HG02885 (cell line): Measurements from ENCODE around the gene CALHM1.
"Not testable (repeated sequence)": the region's sequence is repeated elsewhere in the genome, so short reads cannot be mapped to it uniquely, and the experiment has no call there.

Source experiments
- ATAC-seq: cut with Tn5 transposase; IDR thresholded peaks from one replicate; pipeline ENCODE4 v1.9.1; 2021; ENCODE audit warnings: mild to moderate bottlenecking; ENCODE audit not compliant: unreplicated experiment, poor library complexity

The CALHM1 gene

GRCh38 chr10:103440416-103440815, 18.3 kb downstream of the CALHM1 start:
- no peak for ATAC-seq

GRCh38 chr10:103439776-103440175, 18.9 kb downstream of the CALHM1 start:
- ATAC-seq, result no peak

- ATAC-seq, result no peak
Observed at GRCh38 chr10:103433858-103434257, 24.8 kb downstream of the CALHM1 start.

DNA sequence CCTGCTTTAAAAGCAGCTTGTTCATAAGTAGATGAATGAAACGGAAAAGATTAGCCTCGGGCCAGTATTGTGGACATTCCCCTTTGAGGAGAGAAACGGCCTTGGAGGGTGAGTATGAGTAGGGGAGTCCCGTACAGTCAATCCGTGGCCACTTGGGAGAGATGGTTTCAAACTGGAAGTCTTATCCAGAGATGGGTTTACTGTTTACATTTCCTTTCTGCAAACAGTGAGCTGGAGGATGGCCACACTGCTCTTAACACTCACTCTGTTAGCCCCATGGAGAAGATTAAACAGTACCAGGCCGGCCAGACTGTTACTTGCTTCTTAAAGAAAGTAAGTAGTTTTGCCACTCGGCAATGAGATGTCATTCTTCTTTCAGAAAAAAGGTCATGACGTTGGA, 26.8 kb downstream of the CALHM1 start:
- no peak for ATAC-seq

DNA sequence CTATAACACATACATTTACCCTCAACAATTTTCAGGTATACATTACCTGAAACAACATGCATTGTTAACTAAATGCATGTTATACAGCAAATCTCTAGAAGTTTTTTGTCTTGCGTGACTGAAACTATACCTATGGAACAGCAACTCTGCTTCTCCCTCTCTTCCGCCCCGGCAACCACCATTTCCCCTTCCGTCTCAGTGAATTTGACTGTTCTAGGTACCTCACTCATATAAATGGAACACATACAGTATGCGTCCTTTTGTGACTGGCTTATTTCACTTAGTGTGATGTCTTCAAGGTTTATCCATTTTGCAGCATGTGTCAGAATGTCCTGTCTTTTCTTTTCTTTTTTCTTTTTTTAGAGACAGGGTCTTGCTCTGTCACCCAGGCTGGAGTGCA, 29.1 kb downstream of the CALHM1 start:
- no peak for ATAC-seq

- ATAC-seq, result no peak
Observed at GRCh38 chr10:103428989-103429643, 29.6 kb downstream of the CALHM1 start.

DNA sequence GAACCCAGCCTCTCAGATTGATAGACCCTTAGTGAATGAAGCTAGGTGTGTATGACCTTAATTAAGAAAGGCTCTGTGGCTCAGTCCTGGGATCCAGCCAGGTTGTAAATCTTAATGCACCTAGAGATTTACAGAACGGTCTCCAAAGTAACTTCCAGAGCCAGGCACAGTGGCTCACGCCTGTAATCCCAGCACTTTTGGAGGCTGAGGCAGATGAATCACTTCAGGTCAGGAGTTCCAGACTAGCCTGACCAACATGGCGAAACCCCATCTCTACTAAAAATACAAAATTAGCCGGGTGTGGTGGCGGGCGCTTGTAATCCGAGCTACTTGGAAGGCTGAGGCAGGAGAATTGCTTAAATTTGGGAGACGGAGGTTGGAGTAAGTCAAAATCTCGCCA, 30.8 kb downstream of the CALHM1 start:
- ATAC-seq, result no peak

DNA sequence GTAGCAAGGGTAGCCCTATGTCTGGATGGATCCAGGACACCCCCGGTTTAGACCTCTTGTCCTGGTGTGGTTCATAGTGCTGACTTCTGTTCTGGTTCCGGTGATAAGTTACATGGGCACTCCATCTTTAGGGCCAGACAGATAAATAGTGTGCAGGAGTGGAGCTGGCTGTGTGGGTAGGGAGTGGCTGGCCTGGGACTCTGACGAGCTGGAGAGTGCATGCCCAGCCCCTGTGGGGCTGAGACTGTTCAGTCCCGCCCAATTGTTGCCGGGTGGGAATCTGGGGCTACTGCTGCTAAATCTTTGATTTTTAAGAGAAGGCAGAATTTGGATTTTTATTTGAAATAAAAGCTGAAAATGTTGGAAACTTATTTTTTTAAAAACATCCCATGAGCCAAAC, 35.0 kb downstream of the CALHM1 start:
- no peak for ATAC-seq

DNA sequence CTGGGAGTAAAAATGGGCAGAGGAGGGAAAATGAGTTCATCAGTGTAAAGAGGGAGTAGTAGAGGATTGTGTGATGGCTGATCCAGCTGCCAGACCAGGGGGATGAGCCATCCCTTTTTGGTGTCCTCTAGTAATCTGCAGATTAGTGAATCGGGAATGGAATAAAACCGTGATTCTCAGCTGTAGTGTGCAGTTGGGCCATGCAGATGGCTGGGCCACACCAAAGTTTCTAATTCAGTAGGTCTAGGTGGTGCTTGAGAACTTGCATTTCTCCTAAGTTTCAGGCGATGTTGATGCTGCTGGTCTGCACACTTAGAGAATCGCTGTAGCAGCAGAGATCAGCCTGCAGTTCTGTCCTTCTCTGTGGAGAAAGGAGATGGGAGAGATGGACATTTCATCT, 39.6 kb downstream of the CALHM1 start:
- no peak for ATAC-seq

GRCh38 chr10:103417601-103418000, 41.1 kb downstream of the CALHM1 start:
- no peak for ATAC-seq

GRCh38 chr10:103417148-103417469, 41.6 kb downstream of the CALHM1 start:
- ATAC-seq, result not testable (repeated sequence)

DNA sequence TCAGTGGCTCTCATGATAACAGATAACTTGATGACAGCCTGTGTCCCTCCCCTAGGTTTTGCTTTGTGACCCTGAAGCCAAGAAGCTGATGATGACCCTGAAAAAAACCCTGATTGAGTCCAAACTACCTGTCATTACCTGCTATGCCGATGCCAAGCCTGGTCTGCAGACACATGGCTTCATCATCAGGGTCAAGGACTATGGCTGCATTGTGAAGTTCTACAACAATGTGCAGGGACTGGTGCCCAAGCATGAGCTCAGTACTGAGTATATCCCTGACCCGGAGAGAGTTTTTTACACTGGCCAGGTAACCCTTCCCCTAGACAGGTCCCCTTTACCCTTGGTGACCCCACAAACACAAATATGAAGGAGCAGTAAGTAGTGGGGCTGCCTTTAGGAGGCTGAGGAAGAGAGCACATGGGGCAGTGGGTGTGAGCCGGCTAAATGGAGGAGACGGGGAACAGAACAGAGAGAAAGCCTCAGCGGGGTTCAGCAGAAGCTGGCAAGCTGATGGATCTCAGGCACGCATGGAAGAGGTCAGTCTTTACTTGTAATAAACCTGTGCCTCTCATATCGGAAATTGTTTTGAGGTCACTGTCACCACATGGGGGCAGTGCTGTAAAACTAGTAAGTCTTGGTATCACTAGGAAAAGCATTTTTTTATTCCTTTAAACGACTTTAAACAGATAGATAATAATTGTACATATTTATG, 42.1 kb downstream of the CALHM1 start:
- ATAC-seq, result no peak

GRCh38 chr10:103415581-103415980, 43.1 kb downstream of the CALHM1 start:
- no peak for ATAC-seq

DNA sequence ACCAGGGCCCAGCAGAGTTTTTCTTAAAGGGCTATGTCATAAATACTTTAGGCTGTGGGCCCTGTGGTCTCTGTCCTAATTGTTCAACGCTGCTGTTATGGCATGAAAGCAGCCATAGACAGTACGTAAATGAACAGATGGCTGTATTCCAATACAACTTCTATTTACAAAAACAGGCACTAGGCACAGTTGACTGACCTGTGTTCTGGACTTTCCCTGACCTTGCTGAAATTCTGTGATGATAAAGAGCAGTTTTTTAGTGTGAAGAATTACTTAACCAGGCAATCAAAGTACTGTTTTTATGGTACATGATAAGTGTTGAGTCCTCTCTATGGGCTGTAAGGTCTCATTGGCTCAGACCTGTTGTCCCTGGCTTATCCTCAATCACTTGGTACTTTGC, 45.1 kb downstream of the CALHM1 start:
- no peak for ATAC-seq
